Measurements from ENCODE around the gene SCAF11.

- no peak for TF ChIP-seq POLR2A (IDR thresholded peaks at IDR 0.05; ENCODE audit: borderline replicate concordance, extremely low read depth, insufficient read depth, insufficient read length)
- TF ChIP-seq SRF (IDR thresholded peaks at IDR 0.05; ENCODE audit: low read depth): no peak
- no peak for TF ChIP-seq CTCF (IDR thresholded peaks at IDR 0.05 in 2 of 3, conservative IDR thresholded peaks at IDR 0.05 in 1 of 3; ENCODE audit: borderline replicate concordance in 1 of 3, insufficient read depth in 1 of 3, low read depth in 2 of 3, low read length in 2 of 3)
- no peak for TF ChIP-seq ZNF274 (IDR thresholded peaks at IDR 0.05; ENCODE audit: low read depth, low read length)
- no peak for TF ChIP-seq POLR2AphosphoS5 (IDR thresholded peaks at IDR 0.05; ENCODE audit: low read depth, low read length)
- TF ChIP-seq, protein P1, sequence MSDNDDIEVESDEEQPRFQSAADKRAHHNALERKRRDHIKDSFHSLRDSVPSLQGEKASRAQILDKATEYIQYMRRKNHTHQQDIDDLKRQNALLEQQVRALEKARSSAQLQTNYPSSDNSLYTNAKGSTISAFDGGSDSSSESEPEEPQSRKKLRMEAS (IDR thresholded peaks at IDR 0.05): no peak
- TF ChIP-seq EZH2phosphoT487 (IDR thresholded peaks at IDR 0.05; ENCODE audit: borderline replicate concordance): no peak
- TF ChIP-seq RAD21 (IDR thresholded peaks at IDR 0.05; ENCODE audit: low read depth): no peak
- TF ChIP-seq EZH2 (IDR thresholded peaks at IDR 0.05): no peak
- no peak for TF ChIP-seq EGR1 (IDR thresholded peaks at IDR 0.05; ENCODE audit: low read depth)
- TF ChIP-seq, protein P2, sequence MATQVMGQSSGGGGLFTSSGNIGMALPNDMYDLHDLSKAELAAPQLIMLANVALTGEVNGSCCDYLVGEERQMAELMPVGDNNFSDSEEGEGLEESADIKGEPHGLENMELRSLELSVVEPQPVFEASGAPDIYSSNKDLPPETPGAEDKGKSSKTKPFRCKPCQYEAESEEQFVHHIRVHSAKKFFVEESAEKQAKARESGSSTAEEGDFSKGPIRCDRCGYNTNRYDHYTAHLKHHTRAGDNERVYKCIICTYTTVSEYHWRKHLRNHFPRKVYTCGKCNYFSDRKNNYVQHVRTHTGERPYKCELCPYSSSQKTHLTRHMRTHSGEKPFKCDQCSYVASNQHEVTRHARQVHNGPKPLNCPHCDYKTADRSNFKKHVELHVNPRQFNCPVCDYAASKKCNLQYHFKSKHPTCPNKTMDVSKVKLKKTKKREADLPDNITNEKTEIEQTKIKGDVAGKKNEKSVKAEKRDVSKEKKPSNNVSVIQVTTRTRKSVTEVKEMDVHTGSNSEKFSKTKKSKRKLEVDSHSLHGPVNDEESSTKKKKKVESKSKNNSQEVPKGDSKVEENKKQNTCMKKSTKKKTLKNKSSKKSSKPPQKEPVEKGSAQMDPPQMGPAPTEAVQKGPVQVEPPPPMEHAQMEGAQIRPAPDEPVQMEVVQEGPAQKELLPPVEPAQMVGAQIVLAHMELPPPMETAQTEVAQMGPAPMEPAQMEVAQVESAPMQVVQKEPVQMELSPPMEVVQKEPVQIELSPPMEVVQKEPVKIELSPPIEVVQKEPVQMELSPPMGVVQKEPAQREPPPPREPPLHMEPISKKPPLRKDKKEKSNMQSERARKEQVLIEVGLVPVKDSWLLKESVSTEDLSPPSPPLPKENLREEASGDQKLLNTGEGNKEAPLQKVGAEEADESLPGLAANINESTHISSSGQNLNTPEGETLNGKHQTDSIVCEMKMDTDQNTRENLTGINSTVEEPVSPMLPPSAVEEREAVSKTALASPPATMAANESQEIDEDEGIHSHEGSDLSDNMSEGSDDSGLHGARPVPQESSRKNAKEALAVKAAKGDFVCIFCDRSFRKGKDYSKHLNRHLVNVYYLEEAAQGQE (IDR thresholded peaks at IDR 0.05; ENCODE audit: low read depth): no peak
Observed at GRCh38 chr12:45887544-45887943, 102.8 kb downstream of the SCAF11 start.

Data from HCT116 (cell line).